PC-3 (cell line): ENCODE measurements around the gene PCBP3. TPM values are rescaled to one million over a fixed set of nuclear protein-coding genes. Genes with fewer than 3 reads are reported as not detected.

Source experiments
- ATAC-seq: fragments of 200-7000 bp; cut with Tn5 transposase; 2 replicates; pipeline ENCODE4 v1.9.1; 2020; ENCODE audit warnings: mild to moderate bottlenecking, moderate library complexity
- BruUV-seq: library from RNA; stranded (reverse); fragments of 400-500 nt; replicated peaks from 2 replicates; lab custom pipeline; 2021; lab: Mats Ljungman, UMichigan
- CTCF ChIA-PET: fragments of 300-600 bp; sonication (Branson Sonifier 250); formaldehyde crosslinking; loops from one replicate; lab custom pipeline; 2022; ENCODE audit warnings: antibody characterized with exemption; lab: Charles Lee
- POLR2A ChIA-PET: fragments of 300-600 bp; sonication (Branson Sonifier 250); formaldehyde crosslinking; loops from one replicate; lab custom pipeline; 2022; ENCODE audit warnings: antibody characterized with exemption; ENCODE audit not compliant: unreplicated experiment; lab: Charles Lee
- DNase-seq: peaks from one replicate; pipeline ENCODE4 v3.0.0-alpha.2; 2015
- H2AFZ ChIP-seq: fragments of 300-600 bp; sonication (generic); 2 replicates; pipeline ENCODE4 v1.6.0; 2016; ENCODE audit warnings: antibody characterized with exemption, low read length
- H3F3A ChIP-seq: fragments of 300-600 bp; sonication (generic); one replicate; pipeline ENCODE4 v1.6.0; 2017; ENCODE audit warnings: antibody characterized with exemption, low read length, control low read depth, mild to moderate bottlenecking; ENCODE audit not compliant: unreplicated experiment
- H3K27ac ChIP-seq: fragments of 300-600 bp; sonication (generic); 2 replicates; pipeline ENCODE4 v1.5.1; 2016; ENCODE audit warnings: mild to moderate bottlenecking, low read length
- H3K27me3 ChIP-seq: fragments of 300-600 bp; sonication (generic); 2 replicates; pipeline ENCODE4 v1.6.1; 2016; ENCODE audit warnings: low read length, mixed read lengths
- H3K36me3 ChIP-seq: fragments of 300-600 bp; sonication (generic); 2 replicates; pipeline ENCODE4 v1.6.1; 2016; ENCODE audit warnings: low read depth, mixed run types, low read length, mixed read lengths
- H3K4me1 ChIP-seq: fragments of 300-600 bp; sonication (generic); 2 replicates; pipeline ENCODE4 v1.5.1; 2016; ENCODE audit warnings: low read length; ENCODE audit not compliant: insufficient read depth
- H3K4me2 ChIP-seq: fragments of 300-600 bp; sonication (generic); 2 replicates; pipeline ENCODE4 v1.6.0; 2016; ENCODE audit warnings: low read length
- H3K4me3 ChIP-seq: fragments of 300-600 bp; sonication (generic); 2 replicates; pipeline ENCODE4 v1.5.1; 2016; ENCODE audit warnings: mild to moderate bottlenecking, low read length, mixed read lengths
- H3K79me2 ChIP-seq: fragments of 300-600 bp; sonication (generic); 2 replicates; pipeline ENCODE4 v1.6.1; 2017; ENCODE audit warnings: low read length, mixed read lengths
- H3K9ac ChIP-seq: fragments of 300-600 bp; sonication (generic); 2 replicates; pipeline ENCODE4 v1.6.0; 2016; ENCODE audit warnings: mild to moderate bottlenecking, low read length
- H3K9me2 ChIP-seq: fragments of 300-600 bp; sonication (generic); replicated peaks from 2 replicates; pipeline ENCODE4 v1.6.1; 2016; ENCODE audit warnings: mixed run types, low read length, mixed read lengths
- H3K9me3 ChIP-seq: fragments of 300-600 bp; sonication (generic); 2 replicates; pipeline ENCODE4 v1.6.1; 2016; ENCODE audit warnings: low read length, mixed read lengths
- H4K20me1 ChIP-seq: fragments of 300-600 bp; sonication (generic); 2 replicates; pipeline ENCODE4 v1.6.1; 2016; ENCODE audit warnings: low read length, mixed read lengths
- EZH2 ChIP-seq: fragments of 300-600 bp; sonication (generic); IDR thresholded peaks from one replicate; pipeline ENCODE4 v1.6.1; 2017; ENCODE audit warnings: antibody characterized with exemption, mild to moderate bottlenecking, low read length; ENCODE audit not compliant: unreplicated experiment
- EZH2phosphoT487 ChIP-seq: fragments of 300-600 bp; sonication (generic); IDR thresholded peaks from 2 replicates; pipeline ENCODE4 v1.6.1; 2018; ENCODE audit warnings: mild to moderate bottlenecking, antibody characterized with exemption, low read length, borderline replicate concordance
- intact Hi-C: fragments of 100-400 bp; cut with micrococcal nuclease; formaldehyde crosslinking; loops from 2 replicates; pipeline ENCODE4 v1.9.0; 2023
- total RNA-seq: library from RNA; depleted of rRNA; stranded (reverse); fragments of >200 nt; gene quantifications from 2 replicates; pipeline ENCODE4 v1.2.3, GENCODE V29; 2014
- TF ChIP-seq, protein P1 (sequence below): fragments of 300-600 bp; sonication (generic); conservative IDR thresholded peaks from 2 replicates; pipeline ENCODE4 v1.5.1; 2017; ENCODE audit warnings: antibody characterized with exemption, low read depth, mild to moderate bottlenecking, low read length

Gene PCBP3
- total RNA-seq, 1 experiment from 2014 or later, result 2.4 TPM

GRCh38 chr21:45742247-45742646 is 98.7 kb downstream of the PCBP3 start:
- Histone ChIP-seq H3K27me3 (no peaks in the 10 kb centered on the region), H3K9me3 (no peaks in the 10 kb centered on the region), H3F3A (no peaks in the 10 kb centered on the region), H3K4me3 (no peak overlapping the region), H3K9me2 (no peaks in the 10 kb centered on the region), H3K4me1 (peaks cover 1% of the 10 kb centered on the region), H2AFZ (no peak overlapping the region), H3K36me3 (no peaks in the 10 kb centered on the region), H3K9ac (no peak overlapping the region), H3K27ac (no peak overlapping the region), H3K79me2 (no peaks in the 10 kb centered on the region), H3K4me2 (no peak overlapping the region), H4K20me1 (no peaks in the 10 kb centered on the region)
- TF ChIP-seq, protein P1, sequence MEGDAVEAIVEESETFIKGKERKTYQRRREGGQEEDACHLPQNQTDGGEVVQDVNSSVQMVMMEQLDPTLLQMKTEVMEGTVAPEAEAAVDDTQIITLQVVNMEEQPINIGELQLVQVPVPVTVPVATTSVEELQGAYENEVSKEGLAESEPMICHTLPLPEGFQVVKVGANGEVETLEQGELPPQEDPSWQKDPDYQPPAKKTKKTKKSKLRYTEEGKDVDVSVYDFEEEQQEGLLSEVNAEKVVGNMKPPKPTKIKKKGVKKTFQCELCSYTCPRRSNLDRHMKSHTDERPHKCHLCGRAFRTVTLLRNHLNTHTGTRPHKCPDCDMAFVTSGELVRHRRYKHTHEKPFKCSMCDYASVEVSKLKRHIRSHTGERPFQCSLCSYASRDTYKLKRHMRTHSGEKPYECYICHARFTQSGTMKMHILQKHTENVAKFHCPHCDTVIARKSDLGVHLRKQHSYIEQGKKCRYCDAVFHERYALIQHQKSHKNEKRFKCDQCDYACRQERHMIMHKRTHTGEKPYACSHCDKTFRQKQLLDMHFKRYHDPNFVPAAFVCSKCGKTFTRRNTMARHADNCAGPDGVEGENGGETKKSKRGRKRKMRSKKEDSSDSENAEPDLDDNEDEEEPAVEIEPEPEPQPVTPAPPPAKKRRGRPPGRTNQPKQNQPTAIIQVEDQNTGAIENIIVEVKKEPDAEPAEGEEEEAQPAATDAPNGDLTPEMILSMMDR, result no peak
- TF ChIP-seq EZH2 (no peak), EZH2phosphoT487 (no peak)
- POLR2A ChIA-PET, result no interaction called here
- ATAC-seq (no peak), DNase-seq (no peak)
- intact Hi-C loops, result no loop called here
- CTCF ChIA-PET, result no interaction called here
- no TSS peak for BruUV-seq

- DNase-seq (no peak), ATAC-seq (no peak)
- Histone ChIP-seq H3K4me3 (no peak overlapping the region), H3K4me2 (no peak overlapping the region), H3K9ac (no peak overlapping the region), H4K20me1 (no peaks in the 10 kb centered on the region), H3K4me1 (peaks cover 14% of the 10 kb centered on the region), H3K9me2 (no peaks in the 10 kb centered on the region), H2AFZ (no peak overlapping the region), H3K27ac (no peak overlapping the region), H3K9me3 (no peaks in the 10 kb centered on the region), H3K79me2 (no peaks in the 10 kb centered on the region), H3K36me3 (no peaks in the 10 kb centered on the region), H3F3A (no peaks in the 10 kb centered on the region), H3K27me3 (no peaks in the 10 kb centered on the region)
- no peak for TF ChIP-seq EZH2phosphoT487
- TF ChIP-seq EZH2, result no peak
- TF ChIP-seq, protein P1, result no peak
- intact Hi-C loops, result loop anchor here (5.0 kb wide), 1 partner anchor 103 kb away; the partner anchor contains the start of gene PCBP3
- POLR2A ChIA-PET, result no interaction called here
- BruUV-seq, result no TSS peak
- CTCF ChIA-PET, result no interaction called here
These were observed 101.7 kb downstream of the PCBP3 start for GRCh38 chr21:45745256-45745655.

GRCh38 chr21:45747233-45747766 is 103.8 kb downstream of the PCBP3 start:
- no TSS peak for BruUV-seq
- Histone ChIP-seq H3K79me2 (no peaks in the 10 kb centered on the region), H3F3A (no peaks in the 10 kb centered on the region), H3K36me3 (no peaks in the 10 kb centered on the region), H3K27me3 (no peaks in the 10 kb centered on the region), H3K4me1 (peaks cover 14% of the 10 kb centered on the region), H3K4me2 (peak overlapping the region; percentile 77), H2AFZ (peak overlapping the region; percentile 60), H4K20me1 (no peaks in the 10 kb centered on the region), H3K9me2 (no peaks in the 10 kb centered on the region), H3K9me3 (no peaks in the 10 kb centered on the region), H3K4me3 (peak overlapping the region; percentile 45; the same call in 1 of the 2 replicates), H3K27ac (peak overlapping the region; percentile 50), H3K9ac (no peak overlapping the region)
- CTCF ChIA-PET, result interaction anchor here (1.0 kb wide), 1 partner anchor 133 kb away, joined by 5 read pairs; no protein-coding TSS in a partner anchor
- intact Hi-C loops, result loop anchor here (5.0 kb wide), 1 partner anchor 105 kb away; the partner anchor contains the start of gene PCBP3
- TF ChIP-seq, protein P1, result no peak
- TF ChIP-seq EZH2 (no peak), EZH2phosphoT487 (no peak)
- ATAC-seq (peak; percentile 42), DNase-seq (no peak)
- POLR2A ChIA-PET, result no interaction called here
